AG10803 (cell line): Measurements from ENCODE around the gene PCDHB8.
A peak's percentile ranks its signal among the peaks of the same experiment; 100 is the strongest.
"Not testable (repeated sequence)": the region's sequence is repeated elsewhere in the genome, so short reads cannot be mapped to it uniquely, and the experiment has no call there.

Source experiments
- DNase-seq: peaks from one replicate; pipeline ENCODE4 v3.0.0; 2010; ENCODE audit warnings: low read depth
- H3K4me3 ChIP-seq: 2 replicates; pipeline ENCODE4 v1.5.1; 2011; ENCODE audit warnings: mild to moderate bottlenecking, low read length, control low read depth
- CTCF ChIP-seq: conservative IDR thresholded peaks from 2 replicates; pipeline ENCODE4 v1.5.1; 2011; ENCODE audit warnings: mild to moderate bottlenecking, low read length, control low read depth, inconsistent platforms

The PCDHB8 gene

GRCh38 chr5:141199359-141200235 is 22.0 kb downstream of the PCDHB8 start, which contains the start of gene PCDHB11:
PCDHB11 (plus strand) TSS chr5:141199627; CDS start chr5:141199775, 148 bp downstream.
- TF ChIP-seq CTCF, result no peak
- DNase-seq, result no peak
- no peak within 1 kb of the TSS; the same call in 1 of the 2 replicates for H3K4me3 ChIP-seq

GRCh38 chr5:141201126-141201525 is 23.5 kb downstream of the PCDHB8 start:
- not testable (repeated sequence) for H3K4me3 ChIP-seq, DNase-seq

- not testable (repeated sequence) for DNase-seq, H3K4me3 ChIP-seq
Measured at GRCh38 chr5:141201646-141202045, 24.1 kb downstream of the PCDHB8 start.

- 0 out of 2 replicates have a peak, but pooled peaks have one; percentile 9 for TF ChIP-seq CTCF
- no peak for DNase-seq
- H3K4me3 ChIP-seq, result no peak within 1 kb of the TSS
Measured at GRCh38 chr5:141208478-141208877, 30.9 kb downstream of the PCDHB8 start, which contains the start of gene PCDHB12. PCDHB12 (plus strand) TSS chr5:141208719; CDS start chr5:141208908, 189 bp downstream.

- not testable (repeated sequence) for DNase-seq
Measured at GRCh38 chr5:141210281-141210680, 32.7 kb downstream of the PCDHB8 start.

GRCh38 chr5:141210849-141211248 is 33.3 kb downstream of the PCDHB8 start:
- not testable (repeated sequence) for H3K4me3 ChIP-seq, DNase-seq

More at GRCh38 chr5:141210281-141210680, 32.7 kb downstream of the PCDHB8 start:
- H3K4me3 ChIP-seq, result not testable (repeated sequence)

DNA sequence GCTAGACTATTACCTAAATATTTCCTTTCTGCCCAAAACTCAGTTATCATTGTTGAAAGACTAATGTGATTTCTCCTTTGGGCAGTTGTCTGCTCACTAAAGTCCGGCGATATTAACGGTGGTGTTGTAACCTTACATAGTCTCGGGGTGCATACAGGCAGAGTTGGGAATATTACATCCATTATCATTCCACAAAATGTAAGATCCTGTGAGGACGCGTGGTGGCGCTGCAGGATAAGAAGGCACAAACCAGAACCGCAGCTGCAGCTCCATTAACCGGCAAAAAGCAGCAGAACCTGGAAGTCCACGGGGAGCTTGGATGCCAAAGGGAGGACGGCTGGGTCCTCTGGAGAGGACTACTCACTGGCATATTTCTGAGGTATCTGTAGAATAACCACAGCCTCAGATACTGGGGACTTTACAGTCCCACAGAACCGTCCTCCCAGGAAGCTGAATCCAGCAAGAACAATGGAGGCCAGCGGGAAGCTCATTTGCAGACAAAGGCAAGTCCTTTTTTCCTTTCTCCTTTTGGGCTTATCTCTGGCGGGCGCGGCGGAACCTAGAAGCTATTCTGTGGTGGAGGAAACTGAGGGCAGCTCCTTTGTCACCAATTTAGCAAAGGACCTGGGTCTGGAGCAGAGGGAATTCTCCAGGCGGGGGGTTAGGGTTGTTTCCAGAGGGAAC is 36.2 kb downstream of the PCDHB8 start, which contains the start of gene PCDHB13:
PCDHB13 (plus strand) TSS at position 264 of the 684 bp plus-strand sequence; CDS start at position 469, 205 bp downstream.
- TF ChIP-seq CTCF, result peak; percentile 38
- peak; percentile 30 for DNase-seq
- peak within 1 kb of the TSS; percentile 20; the same call in 1 of the 2 replicates for H3K4me3 ChIP-seq

DNA sequence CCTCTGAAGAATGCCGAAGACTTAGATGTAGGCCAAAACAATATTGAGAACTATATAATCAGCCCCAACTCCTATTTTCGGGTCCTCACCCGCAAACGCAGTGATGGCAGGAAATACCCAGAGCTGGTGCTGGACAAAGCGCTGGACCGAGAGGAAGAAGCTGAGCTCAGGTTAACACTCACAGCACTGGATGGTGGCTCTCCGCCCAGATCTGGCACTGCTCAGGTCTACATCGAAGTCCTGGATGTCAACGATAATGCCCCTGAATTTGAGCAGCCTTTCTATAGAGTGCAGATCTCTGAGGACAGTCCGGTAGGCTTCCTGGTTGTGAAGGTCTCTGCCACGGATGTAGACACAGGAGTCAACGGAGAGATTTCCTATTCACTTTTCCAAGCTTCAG is 37.0 kb downstream of the PCDHB8 start:
- DNase-seq, H3K4me3 ChIP-seq: not testable (repeated sequence)

- DNase-seq, H3K4me3 ChIP-seq: not testable (repeated sequence)
Measured at GRCh38 chr5:141215504-141215903, 37.9 kb downstream of the PCDHB8 start.

DNA sequence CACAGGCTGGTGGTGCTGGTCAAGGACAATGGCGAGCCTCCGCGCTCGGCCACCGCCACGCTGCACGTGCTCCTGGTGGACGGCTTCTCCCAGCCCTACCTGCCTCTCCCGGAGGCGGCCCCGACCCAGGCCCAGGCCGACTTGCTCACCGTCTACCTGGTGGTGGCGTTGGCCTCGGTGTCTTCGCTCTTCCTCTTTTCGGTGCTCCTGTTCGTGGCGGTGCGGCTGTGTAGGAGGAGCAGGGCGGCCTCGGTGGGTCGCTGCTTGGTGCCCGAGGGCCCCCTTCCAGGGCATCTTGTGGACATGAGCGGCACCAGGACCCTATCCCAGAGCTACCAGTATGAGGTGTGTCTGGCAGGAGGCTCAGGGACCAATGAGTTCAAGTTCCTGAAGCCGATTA is 38.4 kb downstream of the PCDHB8 start:
- not testable (repeated sequence) for H3K4me3 ChIP-seq, DNase-seq
